HUDEP-2 (cell line): ENCODE results near the gene LCE1D.

Source experiments
- DNase-seq, 76 experiments: peaks; one replicate each; lab custom pipeline; 2025; ENCODE audit not compliant: unreplicated experiment in 76 of 76; lab: John Stamatoyannopoulos, UW

LCE1D gene

DNA sequence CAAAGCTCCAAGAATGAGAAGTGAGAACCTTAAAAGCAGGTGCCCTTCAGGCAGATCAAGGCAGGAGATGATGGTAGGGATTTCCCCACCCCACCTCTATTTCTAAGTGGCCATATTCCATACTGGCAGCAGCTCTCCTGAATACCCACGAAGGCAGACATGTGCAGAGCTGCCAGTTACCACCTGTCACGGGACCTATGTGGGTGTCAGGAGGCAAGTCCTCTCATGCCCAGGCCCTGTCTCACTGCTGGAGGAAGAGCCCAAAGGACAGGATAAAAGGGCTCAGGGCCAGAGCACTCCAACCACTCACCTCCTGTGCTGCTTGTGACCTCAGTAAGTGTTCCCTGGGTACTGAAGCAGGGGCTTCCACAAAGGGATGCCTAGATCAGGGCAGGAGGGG is 14.5 kb downstream of the LCE1D start:
- DNase-seq: no peak

DNA sequence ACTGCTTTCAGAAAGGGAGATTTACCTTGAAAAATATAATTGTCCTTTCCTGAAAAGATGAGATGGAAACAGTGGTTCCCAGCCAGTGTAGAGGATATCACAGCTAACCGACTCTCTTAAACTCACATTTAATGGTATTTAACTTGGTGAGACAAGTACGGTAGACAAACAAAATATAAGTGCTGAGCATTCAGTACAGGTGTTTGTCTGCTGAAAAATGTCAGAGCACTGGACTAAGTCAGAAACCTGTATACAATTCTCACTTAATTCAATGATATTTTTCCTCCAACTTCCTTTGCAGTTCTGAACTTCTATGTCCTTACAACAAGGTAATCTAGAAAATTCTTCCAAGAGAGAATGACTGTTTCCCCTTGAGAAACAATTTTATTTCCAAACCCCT is 15.2 kb downstream of the LCE1D start, which contains the start of gene LCE1B:
TSS of gene LCE1B (plus strand) at position 301 of the 400 bp plus-strand sequence. CDS start 476 bp downstream, outside the sequence.
- no peak for DNase-seq

DNA sequence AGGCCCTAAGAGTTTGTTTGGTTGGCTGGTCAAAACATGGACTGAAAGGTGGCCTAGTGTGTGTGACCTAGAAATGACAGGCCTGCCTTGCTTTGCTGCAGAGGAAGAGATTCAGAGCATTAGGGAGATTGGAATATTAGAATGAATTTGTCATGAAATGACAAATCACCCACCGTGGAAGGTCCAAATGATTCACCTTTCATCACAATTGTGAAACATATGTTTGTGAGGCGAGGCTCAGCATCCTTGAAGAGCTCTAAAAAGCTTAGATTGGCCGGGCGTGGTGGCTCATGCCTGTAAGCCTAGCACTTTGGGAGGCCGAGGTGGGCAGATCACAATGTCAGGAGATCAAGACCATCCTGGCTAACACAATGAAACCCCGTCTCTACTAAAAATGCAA is 20.8 kb downstream of the LCE1D start:
- DNase-seq: no peak

DNA sequence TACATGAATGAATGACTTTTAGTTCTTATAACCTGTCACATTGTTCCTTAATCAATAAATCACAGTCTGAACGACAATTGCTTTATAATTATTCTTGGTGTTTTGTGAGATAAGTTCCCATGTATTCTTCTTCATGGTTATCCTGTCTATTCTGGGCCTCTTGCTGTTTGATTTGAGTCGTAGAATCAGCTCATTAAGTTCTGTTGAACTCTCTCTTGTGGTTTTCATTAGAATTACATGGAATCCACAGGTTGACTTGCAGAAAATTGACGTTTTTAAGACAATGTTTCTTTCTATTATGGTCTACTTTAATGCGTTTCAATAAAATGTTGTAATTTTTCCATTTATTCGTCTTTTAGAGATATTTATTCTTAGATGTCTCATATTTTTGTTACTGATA is 26.8 kb downstream of the LCE1D start:
- no peak for DNase-seq

DNA sequence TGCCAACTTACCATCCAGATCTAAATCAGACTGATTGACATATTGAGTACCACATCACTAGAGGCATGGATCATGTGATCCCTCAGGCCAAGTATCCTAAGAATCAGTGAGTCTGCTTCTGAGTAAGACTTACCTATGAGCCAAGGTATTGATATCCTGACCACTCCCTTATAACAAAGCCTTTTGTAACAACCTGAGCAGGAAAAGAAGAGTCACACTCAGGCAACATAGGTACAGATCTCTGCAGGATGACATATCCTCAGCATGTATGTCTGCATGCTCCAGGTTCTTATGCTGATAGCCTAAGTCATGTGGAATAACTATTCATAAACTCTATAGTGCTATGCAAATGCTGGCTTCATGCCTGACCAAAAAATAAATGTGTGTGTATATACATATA is 28.4 kb downstream of the LCE1D start:
- DNase-seq: no peak

DNA sequence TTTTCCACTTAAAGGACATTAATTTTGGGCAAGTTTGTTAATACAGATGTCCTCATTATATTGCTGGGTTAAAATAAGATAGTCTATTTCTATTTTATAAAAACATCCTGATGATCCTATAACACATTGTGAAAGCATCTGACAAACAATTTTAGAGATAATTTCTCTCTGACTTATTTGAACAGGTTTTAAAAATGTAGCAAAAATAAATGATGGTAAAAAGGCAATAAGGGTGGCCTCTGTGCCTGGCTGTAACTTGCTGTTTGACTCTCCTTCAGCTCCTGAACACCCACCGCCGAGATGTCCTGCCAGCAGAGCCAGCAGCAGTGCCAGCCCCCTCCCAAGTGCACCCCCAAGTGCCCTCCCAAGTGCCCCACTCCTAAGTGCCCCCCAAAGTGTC is 30.7 kb downstream of the LCE1D start, which contains the start of gene LCE1A:
TSS of gene LCE1A (plus strand) at position 301 of the 400 bp plus-strand sequence. CDS start at position 301, 0 bp downstream.
- DNase-seq: no peak

DNA sequence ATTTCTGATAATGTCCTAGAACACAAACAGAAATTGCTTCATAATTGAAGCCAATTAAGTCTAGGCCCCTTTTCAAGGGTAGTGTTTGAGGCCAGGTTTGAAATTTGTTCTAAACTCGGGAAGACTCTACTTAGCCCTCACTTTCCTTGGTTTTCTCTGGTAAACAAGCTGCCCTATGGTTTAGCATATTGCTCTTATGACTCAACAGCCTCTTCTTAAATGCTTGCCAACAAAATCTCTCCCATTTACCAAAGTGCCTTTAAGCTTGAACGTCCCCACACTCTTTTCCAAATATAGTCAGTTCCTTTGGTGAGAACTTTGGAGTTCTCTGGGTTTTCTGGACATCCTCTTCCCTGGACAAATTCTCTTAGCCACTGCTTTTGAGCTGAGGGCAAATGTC is 40.3 kb downstream of the LCE1D start:
- DNase-seq: no peak

DNA sequence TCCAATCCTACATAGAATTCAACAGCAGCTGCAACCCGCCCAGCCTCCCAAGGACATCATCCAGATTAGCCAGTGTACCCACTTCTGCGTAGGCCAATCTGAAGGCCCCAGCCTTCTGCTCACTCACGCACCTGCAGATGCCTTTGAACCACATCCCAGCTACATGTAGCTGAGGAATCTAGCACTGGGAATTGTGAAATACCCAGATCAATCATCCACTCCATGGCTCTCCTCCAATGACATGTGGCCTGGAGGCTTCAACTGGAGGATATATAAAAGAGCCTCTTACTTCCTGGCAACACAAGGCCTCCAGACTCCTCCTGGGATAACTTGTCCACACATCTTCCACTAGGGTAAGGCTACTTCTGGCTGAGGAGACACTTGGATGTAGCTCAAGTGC is 46.0 kb downstream of the LCE1D start, which contains the start of gene LCE6A:
TSS of gene LCE6A (plus strand) at position 301 of the 400 bp plus-strand sequence. CDS start 665 bp downstream, outside the sequence.
- DNase-seq: no peak
